ENCODE measurements around the gene SETDB2.
A peak's percentile ranks its signal among the peaks of the same experiment; 100 is the strongest.

The SETDB2 gene

DNA sequence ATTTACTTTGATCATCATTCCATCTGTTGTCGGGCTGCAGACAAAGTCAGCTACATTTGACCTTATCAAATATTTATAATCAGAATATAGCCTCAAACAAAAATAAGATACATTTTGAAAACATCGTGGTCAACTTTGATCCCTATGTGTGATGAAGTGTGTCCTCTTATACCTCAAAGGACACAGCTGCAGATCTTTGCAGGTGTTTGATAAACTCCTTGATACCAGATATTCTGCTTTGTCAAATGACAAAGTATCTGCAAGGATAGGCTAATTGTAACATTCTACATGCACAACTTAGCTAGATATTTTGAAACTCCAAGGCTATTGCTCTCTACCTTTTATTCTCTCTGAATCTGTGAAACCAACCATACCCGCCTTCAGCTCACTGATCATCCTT lies 95.7 kb downstream of the SETDB2 start:
- peaks cover 12 to 13% of the 10 kb centered on the region in 2 donors for H3K36me3 ChIP-seq (ENCODE audit: control insufficient read depth in 2 of 2, insufficient read depth in 2 of 2, low read length in 2 of 2)
- H3K9ac ChIP-seq (ENCODE audit: low read depth in 1 of 2, low read length in 2 of 2), result no peak overlapping the region
- no peaks in the 10 kb centered on the region for H3K4me1 ChIP-seq (ENCODE audit: control insufficient read depth in 2 of 2, insufficient read depth in 2 of 2, low read length in 2 of 2)
- no peak overlapping the region for H3K4me3 ChIP-seq (ENCODE audit: low read length in 2 of 2)
- H3K27ac ChIP-seq (ENCODE audit: low read depth in 2 of 2, low read length in 2 of 2), result no peak overlapping the region
- no peaks in the 10 kb centered on the region for H3K27me3 ChIP-seq (ENCODE audit: control insufficient read depth in 2 of 2, insufficient read depth in 2 of 2, low read length in 2 of 2)
- H3K9me3 ChIP-seq (ENCODE audit: control insufficient read depth in 2 of 2, low read length in 2 of 2), result no peaks in the 10 kb centered on the region

- H3K36me3 ChIP-seq (ENCODE audit: control insufficient read depth in 2 of 2, insufficient read depth in 2 of 2, low read length in 2 of 2), result peaks cover 12 to 13% of the 10 kb centered on the region in 2 donors
Measured at GRCh38 chr13:49540552-49540951, 96.5 kb downstream of the SETDB2 start.

DNA sequence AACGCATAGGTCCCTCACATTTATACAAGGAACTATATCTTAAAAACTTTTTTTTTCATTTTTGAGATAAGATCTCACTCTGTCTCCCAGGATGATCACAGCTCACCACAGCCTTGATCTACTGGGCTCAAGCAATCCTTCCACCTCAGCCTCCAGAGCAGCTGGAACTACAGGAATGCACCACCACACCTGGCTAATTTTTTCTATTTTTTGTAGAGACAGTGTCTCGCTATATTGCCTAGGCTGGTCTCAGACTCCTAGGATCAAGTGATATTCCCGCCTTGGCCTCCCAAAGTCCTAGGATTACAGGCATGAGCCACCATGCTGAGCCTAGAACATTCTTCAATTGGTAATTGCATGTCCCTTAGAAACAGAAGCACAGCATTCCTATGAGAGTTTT lies 99.6 kb downstream of the SETDB2 start:
- Histone ChIP-seq H3K27me3 (ENCODE audit: control insufficient read depth in 2 of 2, insufficient read depth in 2 of 2, low read length in 2 of 2) (no peaks in the 10 kb centered on the region), H3K36me3 (ENCODE audit: control insufficient read depth in 2 of 2, insufficient read depth in 2 of 2, low read length in 2 of 2) (peaks cover 16 to 22% of the 10 kb centered on the region in 2 donors), H3K27ac (ENCODE audit: low read depth in 2 of 2, low read length in 2 of 2) (no peak overlapping the region), H3K4me3 (ENCODE audit: low read length in 2 of 2) (no peak overlapping the region), H3K9me3 (ENCODE audit: control insufficient read depth in 2 of 2, low read length in 2 of 2) (no peaks in the 10 kb centered on the region), H3K4me1 (ENCODE audit: control insufficient read depth in 2 of 2, insufficient read depth in 2 of 2, low read length in 2 of 2) (no peaks in the 10 kb centered on the region), H3K9ac (ENCODE audit: low read depth in 1 of 2, low read length in 2 of 2) (no peak overlapping the region)

More at GRCh38 chr13:49540552-49540951, 96.5 kb downstream of the SETDB2 start:
- H3K4me3 ChIP-seq (ENCODE audit: low read length in 2 of 2), result peak overlapping the region in 1 of 2 donors; percentile 49
- peak overlapping the region; percentile 10 to 44 for H3K27ac ChIP-seq (ENCODE audit: low read depth in 2 of 2, low read length in 2 of 2)
- H3K9ac ChIP-seq (ENCODE audit: low read depth in 1 of 2, low read length in 2 of 2), result no peak overlapping the region
- no peaks in the 10 kb centered on the region for H3K27me3 ChIP-seq (ENCODE audit: control insufficient read depth in 2 of 2, insufficient read depth in 2 of 2, low read length in 2 of 2)
- H3K9me3 ChIP-seq (ENCODE audit: control insufficient read depth in 2 of 2, low read length in 2 of 2), result no peaks in the 10 kb centered on the region
- no peaks in the 10 kb centered on the region for H3K4me1 ChIP-seq (ENCODE audit: control insufficient read depth in 2 of 2, insufficient read depth in 2 of 2, low read length in 2 of 2)

Data from mucosa of rectum (tissue), 2 donors.